Astrocyte of the hippocampus (primary cell): ENCODE measurements around the gene SOX18.
A peak's percentile ranks its signal among the peaks of the same experiment; 100 is the strongest.

Experiments used
- DNase-seq: peaks from one replicate; pipeline ENCODE4 v3.0.0; 2011; ENCODE audit warnings: low read depth, low spot score

The SOX18 gene

DNA sequence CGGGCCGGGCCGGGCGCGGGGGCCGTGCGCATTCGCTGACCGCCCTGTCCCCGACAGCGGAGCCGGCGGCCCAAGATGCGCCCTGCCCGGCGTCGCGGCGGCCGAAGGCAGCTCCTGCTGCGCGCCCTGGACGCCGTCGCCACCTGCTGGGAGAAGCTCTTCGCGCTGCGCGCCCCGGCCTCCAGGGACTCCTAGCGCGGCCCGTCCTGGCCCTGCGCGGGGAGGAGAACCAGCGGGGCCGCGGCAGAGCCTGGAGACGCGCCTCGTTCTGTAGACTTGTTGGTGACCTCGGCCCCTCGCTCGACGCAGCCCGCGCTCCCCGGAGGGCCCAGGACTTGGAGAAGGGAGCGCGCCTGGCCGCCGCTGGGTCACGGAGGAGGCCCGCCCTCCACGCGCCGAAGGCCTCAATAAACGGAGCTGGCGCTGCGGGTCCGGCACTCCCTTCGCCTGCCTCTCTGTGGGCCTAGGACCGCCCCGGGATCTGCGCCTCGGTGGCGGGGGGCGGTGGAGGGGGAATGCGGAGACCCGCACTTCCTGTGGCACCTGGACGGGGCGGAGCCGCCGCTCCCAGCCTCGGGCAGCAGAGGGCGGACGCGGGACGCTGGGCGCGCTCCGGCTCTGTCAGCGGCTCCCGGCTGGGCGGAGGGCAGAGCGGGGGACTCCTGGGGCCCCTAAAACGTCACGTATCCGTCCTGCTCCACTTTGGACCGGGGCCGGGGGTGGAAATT, 10.7 kb downstream of the SOX18 start:
- DNase-seq: peak; percentile 85

DNA sequence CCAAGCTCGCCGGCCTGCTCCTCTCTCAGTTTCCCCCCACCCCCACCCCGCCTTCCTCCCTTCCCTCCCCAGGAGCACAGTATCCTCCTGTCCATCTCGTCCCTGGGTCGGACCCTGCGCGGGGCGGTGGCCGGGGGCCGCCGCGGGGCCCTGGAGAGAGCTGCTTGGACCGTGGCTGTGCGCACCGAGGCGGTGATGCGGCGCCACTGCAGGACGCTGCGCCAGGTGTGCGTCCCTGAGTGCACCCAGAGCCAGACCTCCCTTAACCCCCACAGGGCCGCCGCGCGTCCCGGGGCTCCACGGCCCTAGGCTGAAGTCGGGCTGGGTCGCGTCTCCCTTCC, 11.2 kb downstream of the SOX18 start:
- no peak for DNase-seq

DNA sequence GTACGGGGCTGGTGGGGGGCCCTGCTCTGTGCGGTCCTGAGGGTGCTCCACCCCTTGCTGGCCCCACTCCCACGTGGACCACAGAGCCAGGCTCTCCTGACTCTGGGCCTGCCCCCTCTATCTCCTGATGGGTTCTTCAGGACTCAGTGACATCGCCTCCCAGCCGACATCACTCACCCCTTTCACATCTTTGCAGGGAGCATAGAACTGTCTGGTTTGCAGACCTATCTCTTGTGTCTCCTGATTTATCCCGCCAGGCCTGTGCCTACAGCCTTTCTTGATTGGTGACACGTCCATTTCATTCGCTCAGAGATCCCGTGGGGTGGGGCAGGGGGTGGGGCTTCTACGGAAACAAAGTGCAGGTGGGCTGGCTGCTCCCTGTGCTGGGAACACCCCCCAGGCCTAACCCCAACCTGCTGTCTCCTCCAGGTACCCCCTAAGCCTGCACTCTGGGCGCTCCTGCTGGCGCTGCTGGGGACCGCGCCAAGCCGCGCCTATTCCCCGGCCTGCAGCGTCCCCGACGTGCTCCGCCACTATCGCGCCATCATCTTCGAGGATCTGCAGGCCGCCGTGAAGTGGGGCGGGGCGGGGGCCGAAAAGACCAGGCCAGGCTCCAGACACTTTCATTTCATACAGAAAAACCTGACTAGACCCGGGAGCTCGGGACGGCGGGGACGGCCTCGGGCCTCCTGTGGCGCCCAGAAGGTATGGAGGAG, 11.8 kb downstream of the SOX18 start:
- no peak for DNase-seq

- DNase-seq: no peak
These were observed 12.3 kb downstream of the SOX18 start for GRCh38 chr20:64037199-64037497.

- DNase-seq: no peak
These were observed 12.9 kb downstream of the SOX18 start for GRCh38 chr20:64036346-64037198.

DNA sequence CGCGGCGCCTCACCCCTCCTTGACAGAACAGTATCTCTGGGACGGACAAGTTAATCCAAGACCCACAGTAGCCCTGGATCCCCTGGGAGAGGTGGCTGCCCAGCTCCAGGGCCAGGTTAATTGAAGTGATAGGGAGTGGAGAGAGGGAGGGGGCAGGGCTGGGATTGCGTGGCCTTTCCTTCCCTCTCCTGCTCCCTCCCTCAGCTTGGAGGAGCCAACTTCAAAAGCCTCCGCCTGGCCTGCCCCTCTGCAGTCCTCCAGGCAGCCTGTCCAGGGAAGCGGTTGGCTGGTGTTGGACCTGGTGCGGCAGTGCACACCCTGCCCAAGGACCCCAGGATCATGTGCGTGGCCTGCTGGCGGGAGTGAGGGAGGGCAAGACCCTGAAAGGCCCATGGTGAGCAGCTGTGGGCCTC, 13.5 kb downstream of the SOX18 start, which contains the start of gene C20orf204:
Gene C20orf204 (plus strand): TSS at position 250 of the 413 bp plus-strand sequence. CDS start 142 bp downstream, at position 392.
- no peak for DNase-seq

- no peak for DNase-seq
These were observed 14.1 kb downstream of the SOX18 start for GRCh38 chr20:64035066-64035932.

- no peak for DNase-seq
These were observed 15.4 kb downstream of the SOX18 start for GRCh38 chr20:64033981-64034493.

GRCh38 chr20:64032706-64033624, 16.5 kb downstream of the SOX18 start:
- DNase-seq: no peak

DNA sequence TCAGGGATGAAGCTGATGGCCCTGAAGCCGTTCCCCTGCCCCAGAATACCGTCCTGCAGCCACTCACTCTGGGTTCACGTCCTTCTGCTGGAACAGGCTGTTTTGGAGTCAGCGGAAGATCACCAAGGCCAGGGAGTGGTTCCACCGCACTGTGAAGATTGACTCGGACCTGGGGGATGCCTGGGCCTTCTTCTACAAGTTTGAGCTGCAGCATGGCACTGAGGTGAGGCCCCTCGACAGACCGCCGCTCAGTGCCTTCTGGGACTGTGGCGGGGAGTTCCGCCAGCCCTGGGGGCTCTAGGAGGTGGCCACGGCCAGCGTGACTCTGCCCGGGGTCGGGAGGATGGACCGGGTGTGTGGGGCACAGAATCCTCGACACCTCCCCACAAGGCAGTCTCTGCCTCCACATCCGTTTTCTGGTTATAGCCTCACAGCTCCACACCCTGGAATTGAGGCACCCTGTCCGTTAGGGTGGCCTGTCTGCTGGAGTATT, 17.6 kb downstream of the SOX18 start:
- DNase-seq: no peak

- DNase-seq: no peak
These were observed 18.9 kb downstream of the SOX18 start for GRCh38 chr20:64030371-64031134.

DNA sequence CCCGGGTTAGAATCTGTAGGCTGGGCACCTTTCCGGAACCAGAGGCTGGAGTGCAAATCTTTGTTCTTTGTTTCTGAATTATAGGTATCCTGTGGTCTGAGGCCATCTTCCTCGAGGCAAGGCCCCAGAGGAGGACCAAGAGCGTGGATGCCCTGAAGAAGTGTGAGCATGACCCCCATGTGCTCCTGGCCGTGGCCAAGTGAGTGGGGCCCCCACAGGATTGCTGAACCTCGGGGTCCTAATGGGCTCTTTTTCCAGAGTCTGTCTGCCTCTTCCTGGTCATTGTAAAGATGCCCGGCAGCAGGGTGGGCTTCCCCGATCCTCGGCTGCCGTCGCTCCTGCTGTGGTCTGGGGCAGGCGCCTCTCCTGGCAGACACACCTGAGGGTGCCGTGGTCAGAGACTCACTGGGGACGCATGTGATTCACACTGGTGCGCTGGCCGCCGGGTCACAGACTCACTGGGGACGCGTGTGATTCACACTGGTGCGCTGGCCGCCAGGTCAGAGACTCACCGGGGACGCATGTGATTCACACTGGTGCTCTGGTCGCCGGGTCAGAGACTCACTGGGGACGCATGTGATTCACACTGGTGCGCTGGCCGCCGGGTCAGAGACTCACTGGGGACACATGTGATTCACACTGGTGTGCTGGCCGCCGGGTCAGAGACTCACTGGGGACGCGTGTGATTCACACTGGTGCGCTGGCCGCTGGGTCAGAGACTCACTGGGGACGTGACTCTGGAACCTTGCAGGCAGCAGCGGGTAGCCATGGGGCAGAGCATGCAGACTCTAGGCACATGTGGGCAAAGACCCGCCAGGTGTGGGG, 19.9 kb downstream of the SOX18 start:
- no peak for DNase-seq

- DNase-seq: no peak
These were observed 21.3 kb downstream of the SOX18 start for GRCh38 chr20:64027981-64028685.

GRCh38 chr20:64025826-64026412, 23.5 kb downstream of the SOX18 start:
- DNase-seq: no peak

GRCh38 chr20:64025101-64025825, 24.2 kb downstream of the SOX18 start:
- no peak for DNase-seq

- no peak for DNase-seq
These were observed 25.1 kb downstream of the SOX18 start for GRCh38 chr20:64024141-64024990.
